ENCODE results near the gene AHCYL2. TPM values are rescaled to one million over a fixed set of nuclear protein-coding genes. Genes with fewer than 3 reads are reported as not detected.
"Not testable (repeated sequence)": the region's sequence is repeated elsewhere in the genome, so short reads cannot be mapped to it uniquely, and the experiment has no call there.

The AHCYL2 gene
- total RNA-seq, 1 experiment from 2014 or later = 4.2 TPM

GRCh38 chr7:129347330-129347729 is 122.5 kb downstream of the AHCYL2 start:
- DNase-seq (ENCODE audit: low read depth) = no peak

GRCh38 chr7:129348023-129348740 is 123.4 kb downstream of the AHCYL2 start:
- DNase-seq (ENCODE audit: low read depth) = no peak

GRCh38 chr7:129351320-129351719 is 126.5 kb downstream of the AHCYL2 start:
- no peak for DNase-seq (ENCODE audit: low read depth)

GRCh38 chr7:129353104-129353503 is 128.3 kb downstream of the AHCYL2 start:
- peak; percentile 43 for DNase-seq (ENCODE audit: low read depth)

GRCh38 chr7:129354428-129355157 is 129.8 kb downstream of the AHCYL2 start:
- no peak for DNase-seq (ENCODE audit: low read depth)

- no peak for DNase-seq (ENCODE audit: low read depth)
Observed at GRCh38 chr7:129356176-129356575, 131.3 kb downstream of the AHCYL2 start.

GRCh38 chr7:129359176-129359575 is 134.3 kb downstream of the AHCYL2 start:
- no peak for DNase-seq (ENCODE audit: low read depth)

GRCh38 chr7:129359638-129360037 is 134.8 kb downstream of the AHCYL2 start:
- no peak for DNase-seq (ENCODE audit: low read depth)

- no peak for DNase-seq (ENCODE audit: low read depth)
Observed at GRCh38 chr7:129361771-129362170, 136.9 kb downstream of the AHCYL2 start.

- no peak for DNase-seq (ENCODE audit: low read depth)
Observed at GRCh38 chr7:129362496-129362895, 137.7 kb downstream of the AHCYL2 start.

- no peak for DNase-seq (ENCODE audit: low read depth)
Observed at GRCh38 chr7:129367349-129367699, 142.5 kb downstream of the AHCYL2 start.

GRCh38 chr7:129367700-129368388 is 143.0 kb downstream of the AHCYL2 start:
- DNase-seq (ENCODE audit: low read depth) = peak; percentile 70

GRCh38 chr7:129368389-129368986 is 143.7 kb downstream of the AHCYL2 start:
- DNase-seq (ENCODE audit: low read depth) = no peak

GRCh38 chr7:129369447-129369846 is 144.6 kb downstream of the AHCYL2 start:
- not testable (repeated sequence) for DNase-seq (ENCODE audit: low read depth)

- no peak for DNase-seq (ENCODE audit: low read depth)
Observed at GRCh38 chr7:129370812-129371211, 146.0 kb downstream of the AHCYL2 start.

- no peak for DNase-seq (ENCODE audit: low read depth)
Observed at GRCh38 chr7:129371487-129371886, 146.7 kb downstream of the AHCYL2 start.

- no peak for DNase-seq (ENCODE audit: low read depth)
Observed at GRCh38 chr7:129373651-129374428, 149.0 kb downstream of the AHCYL2 start.

- DNase-seq (ENCODE audit: low read depth) = no peak
Observed at GRCh38 chr7:129375141-129375938, 150.5 kb downstream of the AHCYL2 start.

GRCh38 chr7:129376076-129376777 is 151.4 kb downstream of the AHCYL2 start:
- DNase-seq (ENCODE audit: low read depth) = peak; percentile 17

All from HT1080 (cell line).